ENCODE results near the gene SEPTIN6.
"Not testable (repeated sequence)": the region's sequence is repeated elsewhere in the genome, so short reads cannot be mapped to it uniquely, and the experiment has no call there.

Gene SEPTIN6

DNA sequence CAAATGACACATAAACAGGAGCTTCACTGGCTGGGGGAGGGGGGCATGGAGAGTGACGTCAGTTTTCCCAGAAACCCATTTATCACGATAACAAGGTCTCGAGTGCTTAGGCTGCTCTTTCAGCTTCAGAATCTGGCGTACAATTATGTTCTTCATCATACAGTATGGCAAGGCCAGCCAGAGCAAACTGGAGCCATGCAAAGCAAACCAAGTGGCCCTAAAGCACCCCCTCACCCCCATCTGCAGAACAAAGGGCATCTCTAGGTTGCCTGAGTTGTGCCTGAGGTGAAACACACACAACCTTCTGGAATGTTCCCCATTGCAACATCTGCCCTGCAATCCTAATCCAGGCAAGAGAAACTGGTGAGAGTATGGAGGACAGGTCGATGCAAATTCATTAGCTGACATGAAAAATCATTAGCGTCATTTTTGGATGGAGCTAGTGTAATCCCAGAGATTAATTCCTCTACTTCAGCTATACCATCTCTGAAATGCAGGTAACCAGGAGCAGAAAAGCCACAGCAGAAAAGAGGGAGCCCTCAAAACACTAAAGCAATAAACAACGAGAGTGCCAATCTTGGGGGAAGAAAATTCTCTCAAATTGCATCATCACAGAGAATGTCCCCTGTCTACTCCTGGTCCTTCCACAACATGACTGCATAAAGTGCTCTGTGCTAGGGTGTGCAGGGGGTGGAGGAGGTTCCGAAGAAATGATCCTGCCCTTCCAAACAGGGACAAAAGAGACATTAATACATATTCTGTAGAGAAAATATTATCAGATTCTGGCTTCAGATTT is 1.8 kb downstream of the SEPTIN6 start:
- no peak for DNase-seq

DNA sequence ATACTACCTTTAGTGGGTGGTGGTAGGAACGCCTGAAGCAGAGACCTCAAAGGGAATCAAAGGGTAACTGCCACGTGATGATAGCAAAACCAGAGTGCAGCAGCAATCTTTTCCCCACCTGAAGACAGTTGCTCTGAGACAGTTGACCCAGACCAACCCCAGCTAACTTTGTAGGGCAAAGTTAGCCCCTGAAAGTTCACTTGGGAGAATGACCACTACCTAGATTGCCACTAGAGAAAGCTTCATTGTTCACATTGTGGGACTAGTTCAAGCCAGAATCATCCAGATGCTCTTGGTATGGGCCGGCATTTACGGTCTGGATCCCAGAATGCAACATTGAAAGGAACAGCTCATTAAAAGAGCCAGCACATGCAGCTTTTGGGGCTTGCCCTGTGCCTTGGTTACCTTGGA is 4.1 kb downstream of the SEPTIN6 start:
- DNase-seq, result no peak

DNA sequence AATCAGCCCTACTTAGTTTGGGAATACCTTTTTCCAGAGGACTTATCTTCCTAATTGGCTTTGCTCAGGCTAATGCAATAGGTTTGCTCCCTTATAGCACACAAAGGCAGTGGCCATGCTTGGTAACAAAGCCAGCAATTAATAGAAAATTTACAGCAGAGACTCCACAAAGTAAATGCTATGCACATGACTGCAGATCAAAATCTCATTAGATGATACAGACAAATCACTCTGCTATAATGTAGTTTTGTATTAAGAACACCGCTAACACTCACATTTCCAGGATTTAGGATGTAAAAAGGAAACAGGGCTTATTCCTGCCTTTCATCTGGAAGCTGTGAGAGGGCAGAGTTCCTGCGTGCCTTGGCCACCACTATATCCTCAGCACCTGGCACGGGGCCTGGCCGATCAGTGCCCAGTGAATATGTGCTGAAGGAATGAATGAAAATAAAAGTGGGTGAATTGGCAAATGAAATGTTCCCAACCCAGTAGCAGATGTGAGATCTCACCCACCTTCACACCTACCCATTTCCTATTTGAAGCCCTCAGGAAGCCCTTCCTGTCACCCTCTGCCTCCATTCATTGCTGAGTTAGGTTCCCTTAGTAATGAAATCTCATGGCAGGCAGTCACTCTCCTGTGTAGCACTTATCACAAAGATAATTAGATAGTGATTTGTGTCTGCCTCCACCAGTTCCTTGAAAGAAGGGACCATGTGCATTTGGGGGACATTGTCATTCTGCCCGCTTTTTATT is 5.1 kb downstream of the SEPTIN6 start:
- DNase-seq, result no peak

DNA sequence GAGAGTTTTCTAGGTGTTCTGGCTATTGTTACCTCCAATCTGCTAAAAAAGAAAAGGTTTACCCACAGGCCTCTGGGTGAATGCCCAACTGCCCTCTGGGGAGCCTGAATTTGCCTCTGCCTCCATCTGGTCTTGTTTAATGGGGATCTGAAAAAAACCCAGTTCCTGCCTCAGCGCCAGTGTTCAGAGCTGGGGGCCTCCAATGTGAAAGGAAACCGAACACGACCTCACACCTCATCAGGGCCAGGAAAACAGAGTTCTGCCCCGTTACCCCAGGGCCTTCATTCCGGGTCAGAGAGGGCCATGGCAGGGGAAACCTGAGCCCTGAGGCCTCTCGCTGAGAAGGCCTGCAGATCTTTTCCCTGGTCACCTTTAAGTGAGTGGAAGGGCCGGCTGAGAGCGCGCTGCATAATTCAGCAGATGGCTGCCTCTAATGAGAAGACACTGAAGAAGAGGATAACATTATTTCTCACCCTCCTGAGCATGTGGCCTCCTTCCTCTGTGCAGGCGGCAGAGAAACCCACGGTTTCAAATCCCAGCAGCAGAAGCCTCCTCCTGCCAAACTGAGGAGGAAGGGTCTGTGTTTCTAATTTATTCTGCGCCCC is 6.8 kb downstream of the SEPTIN6 start:
- DNase-seq, result no peak

DNA sequence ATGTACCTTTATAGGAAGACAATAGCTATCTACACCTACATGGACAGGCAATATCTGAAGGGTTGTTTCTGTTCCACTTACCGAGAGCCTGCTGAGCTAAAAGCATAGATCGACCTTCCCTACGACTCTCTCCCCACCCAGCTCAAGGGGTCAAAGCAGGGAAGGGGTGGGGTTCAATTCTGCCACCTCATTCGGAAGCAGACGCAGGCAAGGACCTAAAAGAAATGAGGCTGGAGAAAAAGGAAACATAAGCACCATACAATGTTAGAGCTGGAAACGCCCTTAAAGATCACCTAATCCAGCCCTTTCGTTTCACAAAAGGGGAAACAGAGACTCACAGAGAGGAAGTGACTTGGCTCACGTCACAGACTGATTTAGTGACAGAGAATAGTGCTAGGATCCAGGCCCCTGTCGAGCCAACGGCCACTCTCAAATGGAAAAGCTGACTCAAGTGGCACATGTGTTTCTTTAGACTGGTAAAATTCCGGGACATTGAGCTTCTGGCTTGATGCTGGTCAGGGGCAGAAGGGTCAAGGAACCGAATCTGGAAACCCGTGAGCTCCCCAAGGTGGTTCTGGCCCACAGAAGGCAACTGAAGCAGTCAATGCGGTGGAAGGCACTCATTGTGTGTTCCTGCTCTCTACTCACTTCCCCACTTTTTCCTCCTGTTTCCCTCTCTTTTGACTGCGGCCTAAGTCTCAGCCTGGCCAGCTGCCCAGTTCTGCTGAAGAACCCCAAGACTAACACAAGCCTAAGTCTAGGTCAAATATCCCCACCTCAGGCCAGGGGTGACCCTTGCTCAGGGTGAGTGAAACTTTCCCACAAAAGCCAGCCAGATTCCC is 7.5 kb downstream of the SEPTIN6 start:
- DNase-seq, result peak; percentile 71

DNA sequence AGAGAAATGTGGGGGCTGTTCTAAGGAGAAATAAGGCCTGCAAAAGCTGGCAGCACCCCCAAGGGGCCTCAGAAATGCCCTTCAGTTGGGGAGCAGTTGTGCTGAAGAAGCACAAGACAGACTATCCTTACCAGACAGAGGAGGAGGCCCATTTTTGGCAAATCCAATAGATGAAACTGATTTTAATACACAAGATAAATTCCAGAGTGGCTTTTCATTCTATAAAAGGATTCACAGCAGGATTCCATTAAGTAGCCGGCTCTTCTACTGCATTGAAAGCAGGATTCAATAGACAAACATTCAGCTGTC is 8.1 kb downstream of the SEPTIN6 start:
- DNase-seq, result no peak

DNA sequence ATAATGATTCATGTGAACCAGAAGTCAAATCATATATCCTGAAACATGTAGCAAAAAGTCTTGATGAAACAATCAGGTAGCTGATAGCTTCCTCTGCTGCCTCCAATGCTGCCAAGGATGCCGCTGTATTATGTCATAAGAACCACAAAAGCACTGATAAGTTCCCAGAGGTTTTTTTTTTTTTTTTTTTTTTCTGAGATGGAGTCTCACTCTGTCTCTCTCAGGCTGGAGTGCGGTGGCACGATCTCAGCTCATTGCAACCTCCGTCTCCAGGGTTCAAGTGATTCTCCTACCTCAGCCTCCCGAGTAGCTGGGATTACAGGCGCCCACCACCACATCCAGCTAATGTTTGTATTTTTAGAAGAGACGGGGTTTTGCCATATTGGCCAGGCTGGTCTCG is 8.7 kb downstream of the SEPTIN6 start:
- DNase-seq, result not testable (repeated sequence)

DNA sequence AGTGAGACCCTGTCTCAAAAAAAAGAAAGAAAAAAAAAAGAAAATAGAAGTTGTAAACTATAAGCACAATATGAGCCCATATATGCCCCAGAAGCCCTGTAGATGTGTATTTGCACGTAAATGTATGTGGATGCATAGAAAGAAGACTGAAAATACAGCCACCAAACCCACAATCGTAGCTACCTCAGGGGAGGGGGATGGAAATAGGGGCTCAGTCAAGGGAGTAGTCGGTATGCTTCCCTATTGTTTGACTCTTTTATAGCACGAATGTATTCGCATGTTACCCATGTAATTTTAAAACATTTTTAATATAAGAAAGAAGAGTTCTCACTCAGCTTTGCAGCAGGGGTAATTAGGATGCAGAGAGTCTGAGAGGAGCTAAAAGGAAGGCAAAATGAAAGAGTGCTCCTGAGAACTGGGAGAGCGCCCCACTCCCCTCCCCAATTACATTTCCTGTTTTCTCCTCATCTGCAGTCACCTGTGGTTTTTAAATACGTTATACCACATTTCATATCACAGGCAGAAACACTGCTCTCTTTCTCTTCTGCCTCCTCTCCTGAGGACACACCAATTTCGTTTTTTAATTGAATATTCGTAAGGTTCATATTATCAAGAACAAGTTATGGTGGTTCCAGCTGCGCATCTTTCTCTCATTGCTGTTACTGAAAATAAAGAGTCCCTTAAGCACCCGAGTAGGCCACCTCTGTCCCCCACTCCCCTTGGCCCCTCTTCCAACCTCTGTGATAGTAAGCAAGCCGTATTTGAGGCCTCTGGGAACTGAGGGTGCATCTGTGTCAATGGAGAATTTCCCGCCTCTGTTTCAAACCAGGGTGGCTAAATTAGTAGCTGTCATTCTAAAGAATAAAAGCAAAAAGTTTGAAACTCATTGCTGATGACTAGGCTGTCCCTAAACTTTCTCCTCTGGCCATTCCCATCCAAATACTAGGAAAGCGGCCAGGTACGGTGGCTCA is 10.7 kb downstream of the SEPTIN6 start:
- no peak for DNase-seq

DNA sequence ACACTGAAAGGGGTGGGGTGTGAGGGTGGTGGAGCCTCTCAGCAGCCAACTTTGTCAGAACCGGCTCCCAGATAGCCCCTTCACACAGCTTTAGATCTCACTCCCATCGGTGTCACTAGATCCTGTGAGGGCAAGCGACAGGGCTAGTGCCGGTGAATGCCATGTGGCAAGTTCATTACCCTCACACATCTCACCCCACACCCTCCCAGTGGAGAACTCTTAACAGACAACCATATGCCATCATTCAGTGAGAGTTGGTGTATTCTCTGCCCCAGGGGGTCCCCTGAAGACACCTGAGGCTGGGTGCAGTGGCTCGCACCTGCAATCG is 15.3 kb downstream of the SEPTIN6 start:
- no peak for DNase-seq

DNA sequence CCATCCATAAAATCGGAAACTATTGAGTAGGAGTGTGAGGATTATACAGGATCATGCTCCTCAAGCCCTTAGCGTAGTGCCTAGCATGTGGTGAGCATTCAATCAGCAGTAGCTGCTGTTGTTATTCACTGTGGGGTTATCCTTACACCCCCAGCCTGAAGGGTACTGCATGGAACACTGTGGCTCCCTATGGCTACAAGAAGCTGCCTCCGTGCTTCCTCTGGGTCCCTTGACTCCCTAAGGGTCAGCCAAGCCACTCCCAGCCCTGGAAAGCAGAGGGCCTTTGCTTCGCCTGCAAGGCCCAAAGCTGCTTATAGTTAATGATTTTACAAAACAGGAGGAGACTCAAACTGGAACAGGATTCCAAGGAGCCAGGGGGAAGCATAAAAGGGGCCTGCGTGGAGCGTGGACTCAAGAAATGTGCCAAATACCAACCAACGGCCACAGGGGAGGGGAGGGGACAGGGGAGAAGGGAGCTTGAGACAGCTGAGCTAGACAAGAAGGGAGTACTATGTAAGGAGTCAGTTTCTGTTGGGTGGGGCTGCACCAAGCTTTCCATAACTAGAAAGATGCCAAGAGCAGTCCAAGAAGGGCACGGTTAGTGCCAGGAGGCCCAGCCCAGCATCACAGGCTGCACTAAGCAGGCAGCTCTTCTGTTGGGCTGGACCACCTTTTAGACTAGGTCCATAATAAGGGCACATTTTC is 15.9 kb downstream of the SEPTIN6 start:
- no peak for DNase-seq

DNA sequence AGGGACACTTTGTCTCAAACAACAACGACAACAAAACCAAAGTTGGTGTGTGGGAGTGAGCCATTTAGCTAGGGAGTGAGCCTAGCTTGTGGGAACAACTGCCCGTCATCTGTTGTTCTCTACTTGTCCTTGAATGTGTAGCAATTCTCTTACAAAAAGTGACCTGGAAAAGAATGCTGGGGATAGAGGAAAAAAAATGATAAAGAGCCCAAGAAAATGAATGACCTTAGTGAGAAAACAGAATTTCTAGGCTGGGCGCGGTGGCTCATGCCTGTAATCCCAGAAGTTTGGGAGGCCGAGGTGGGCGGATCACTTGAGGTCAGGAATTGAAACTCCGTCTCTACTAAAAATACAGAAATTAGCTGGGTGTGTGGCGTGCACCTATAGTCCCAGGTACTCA is 19.6 kb downstream of the SEPTIN6 start:
- no peak for DNase-seq

DNA sequence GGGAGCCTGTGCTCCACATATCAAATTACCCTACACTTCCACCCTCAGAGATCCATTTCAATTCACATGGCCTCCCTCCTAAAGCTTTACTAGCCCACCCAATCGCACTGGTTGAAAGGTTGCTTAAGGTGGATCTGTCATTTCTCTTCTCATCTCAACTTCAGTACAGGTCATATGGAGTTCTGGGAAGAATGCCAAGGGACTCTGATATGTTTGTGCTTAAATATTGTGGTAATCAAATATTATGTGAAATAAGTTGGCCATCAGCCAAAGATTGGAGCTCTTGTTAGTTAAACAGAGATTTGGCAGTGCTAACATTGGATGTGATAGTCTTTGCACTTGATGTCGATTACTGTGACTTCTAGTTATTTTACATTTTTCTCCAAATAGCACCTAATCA is 20.5 kb downstream of the SEPTIN6 start:
- no peak for DNase-seq

DNA sequence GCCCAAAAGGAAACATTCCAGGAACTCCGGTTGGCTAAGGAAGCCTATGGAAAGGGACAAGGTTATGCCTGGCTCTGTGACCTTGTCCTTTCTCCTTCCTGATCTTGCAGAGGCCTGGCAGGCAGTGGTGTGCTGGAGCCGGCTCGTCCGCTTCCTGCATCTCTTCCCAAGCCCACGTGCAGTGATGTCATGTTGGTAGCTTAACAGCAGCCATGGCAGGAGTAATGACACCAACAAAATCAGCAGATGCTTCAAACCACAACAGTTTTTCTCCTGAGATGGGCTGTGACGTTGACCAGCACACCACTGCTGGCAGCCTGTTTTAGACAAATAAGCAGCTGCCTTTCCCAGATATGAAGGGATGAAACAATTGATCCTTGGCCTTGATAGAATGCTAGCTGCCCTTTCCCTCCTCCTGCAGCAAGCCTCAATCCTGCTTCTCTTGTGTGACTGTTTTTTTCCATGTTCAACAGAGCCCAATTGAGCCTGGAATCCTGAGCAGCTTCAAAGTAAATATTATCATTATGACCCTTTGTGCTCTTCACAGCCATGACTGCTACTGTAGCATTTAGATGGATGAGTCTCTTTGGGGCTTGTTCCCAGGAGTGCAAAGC is 23.4 kb downstream of the SEPTIN6 start:
- no peak for DNase-seq

DNA sequence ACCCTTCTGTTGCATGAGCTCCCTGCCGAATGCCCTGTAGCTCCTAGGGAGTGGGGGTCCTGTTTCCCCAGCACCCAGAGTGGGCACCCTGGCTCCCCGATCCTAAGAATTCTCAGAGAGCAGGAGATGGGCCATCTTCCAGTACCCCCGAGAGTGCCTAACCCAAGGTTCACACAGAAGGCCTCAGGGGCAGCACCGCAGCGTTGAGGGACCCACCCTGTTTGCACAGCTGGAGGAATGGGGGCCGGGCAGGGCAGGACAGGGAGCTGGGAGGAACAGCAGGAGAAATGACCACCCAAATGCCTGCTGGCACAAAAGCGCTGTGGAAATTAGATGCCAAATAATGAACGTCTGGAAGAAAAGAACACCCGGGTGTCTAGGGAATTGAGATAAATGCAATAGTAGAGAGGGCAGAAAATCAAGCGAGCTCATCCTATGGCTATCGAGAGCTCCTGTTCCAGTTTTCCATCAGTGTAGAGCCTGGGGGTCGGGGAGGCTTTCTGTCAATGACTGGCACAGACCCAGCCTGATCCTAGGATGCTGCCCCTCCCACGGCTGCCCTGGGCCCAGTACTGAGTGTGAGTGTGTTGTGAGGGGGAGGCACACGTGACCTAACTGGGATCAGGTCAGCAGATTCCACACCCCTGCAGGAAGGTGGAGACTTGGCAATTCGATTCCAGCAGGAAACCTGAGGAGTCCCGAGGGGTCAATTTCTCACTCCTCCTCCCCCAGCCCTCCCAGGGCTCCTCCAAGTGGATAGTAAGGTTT is 25.7 kb downstream of the SEPTIN6 start:
- DNase-seq, result no peak

DNA sequence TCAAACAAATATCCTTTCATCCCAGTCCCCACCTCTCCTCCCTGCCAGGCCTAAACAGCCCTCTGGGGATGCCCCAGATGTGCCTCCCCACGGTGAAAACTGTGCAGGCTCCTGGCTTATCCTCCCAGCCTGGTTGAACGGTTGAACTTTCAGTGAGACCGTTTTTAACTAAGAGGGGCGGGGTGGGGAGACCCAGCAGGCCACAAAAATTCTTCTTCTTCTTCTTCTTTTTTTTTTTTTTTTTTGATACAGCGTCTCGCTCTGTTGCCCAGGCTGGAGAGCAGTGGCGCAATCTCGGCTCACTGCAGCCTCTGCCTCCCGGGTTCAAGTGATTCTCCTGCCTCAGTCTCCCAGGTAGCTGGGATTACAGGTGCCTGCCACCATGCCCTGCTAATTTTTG is 28.1 kb downstream of the SEPTIN6 start:
- DNase-seq, result not testable (repeated sequence)

DNA sequence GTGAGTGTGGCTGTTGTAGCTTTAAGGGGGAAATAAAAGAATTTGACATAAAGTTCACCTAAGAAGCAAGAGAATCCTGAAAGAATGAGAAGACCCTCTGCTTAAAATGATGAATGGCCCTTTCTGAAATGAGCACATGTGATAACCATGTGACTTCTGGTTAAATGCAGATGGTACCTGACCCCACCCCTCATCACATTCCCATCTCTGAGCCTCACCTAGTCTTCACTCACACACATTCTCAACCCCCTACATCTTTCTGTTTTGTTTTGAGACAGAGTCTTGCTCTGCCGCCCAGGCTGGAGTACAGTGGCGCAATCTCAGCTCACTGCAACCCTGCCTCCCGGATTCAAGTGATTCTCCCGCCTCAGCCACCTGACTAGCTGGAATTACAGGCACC is 31.5 kb downstream of the SEPTIN6 start:
- DNase-seq, result no peak

DNA sequence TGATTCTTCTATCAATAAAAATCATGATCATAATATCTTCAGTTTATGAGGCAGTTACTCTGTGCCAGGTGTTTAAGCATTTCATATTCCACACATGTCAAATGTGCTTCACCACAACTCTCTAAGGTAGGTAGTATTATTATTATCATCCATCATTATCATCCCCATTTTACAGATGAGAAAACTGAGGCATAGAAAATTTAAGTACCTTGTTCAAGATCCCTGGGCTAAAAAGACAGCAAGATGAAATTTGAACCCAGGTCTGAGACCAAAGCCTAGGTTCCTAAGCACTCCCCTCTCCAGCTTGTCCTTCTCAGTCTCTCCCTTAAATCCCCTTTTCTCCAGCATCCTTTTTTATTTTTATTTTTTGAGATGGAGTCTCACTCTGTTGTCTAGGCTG is 33.4 kb downstream of the SEPTIN6 start:
- no peak for DNase-seq

DNA sequence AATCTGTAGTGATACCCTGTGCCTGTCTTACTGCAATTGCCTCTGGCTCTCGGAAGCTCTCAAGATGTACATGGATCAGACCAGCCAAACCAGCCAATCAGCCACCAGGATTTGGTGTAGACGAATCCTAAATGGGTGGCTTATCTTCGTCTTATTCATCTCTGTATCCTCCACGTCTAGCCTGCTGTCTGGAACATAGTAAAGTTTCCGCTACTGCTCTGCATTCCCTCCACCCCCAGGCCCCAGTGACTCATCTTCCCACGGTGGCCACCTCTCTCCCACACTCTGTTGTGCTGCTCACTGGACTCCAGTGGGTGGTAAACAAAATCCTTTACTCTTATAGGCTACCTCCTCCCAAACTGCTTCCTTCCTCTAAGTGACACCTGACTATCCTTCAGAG is 37.8 kb downstream of the SEPTIN6 start:
- no peak for DNase-seq

DNA sequence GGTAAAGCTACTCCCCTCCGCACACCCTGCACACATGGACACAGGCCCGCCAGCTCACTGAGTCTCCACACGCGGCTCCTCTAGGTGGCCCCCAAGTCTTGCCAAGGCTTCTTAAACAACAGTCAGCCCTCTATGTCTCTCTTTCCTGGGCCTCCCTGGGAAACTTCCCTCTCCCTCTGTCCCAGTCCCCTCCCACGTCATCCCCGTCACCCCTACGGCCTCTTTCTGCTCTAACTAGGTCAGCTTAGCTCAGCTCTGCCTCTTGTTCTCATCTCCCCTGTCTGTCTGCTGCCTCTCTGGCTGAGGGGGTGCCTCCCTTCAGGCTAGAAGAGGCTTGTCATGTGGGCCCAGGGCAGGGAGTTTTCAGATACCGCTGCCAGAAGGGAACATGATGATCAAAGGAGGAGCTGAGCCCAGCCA is 38.8 kb downstream of the SEPTIN6 start:
- DNase-seq, result no peak

DNA sequence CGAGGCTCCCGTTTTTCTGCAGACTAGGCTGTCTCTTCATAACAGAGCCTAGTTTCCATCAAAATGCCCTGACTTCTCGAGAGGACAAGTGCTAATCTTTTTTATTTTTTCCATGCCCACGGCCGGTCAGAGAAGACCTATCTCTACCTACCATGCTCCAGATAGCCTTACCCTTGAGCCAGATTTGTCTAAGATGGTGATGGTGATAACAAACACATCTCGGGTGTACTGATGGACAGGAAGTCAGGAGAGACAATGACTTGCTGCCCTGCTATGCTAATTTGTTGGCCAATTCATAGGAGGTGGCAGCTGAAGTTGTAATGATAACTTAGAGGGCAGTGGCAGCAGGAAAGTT is 44.6 kb downstream of the SEPTIN6 start:
- DNase-seq, result no peak

Data from SIG-M5 (cell line).